Transverse colon (tissue), 4 donors: ENCODE data around the gene DHRS13.

ENCODE experiments used
- EP300 ChIP-seq: sonication (generic); formaldehyde crosslinking; IDR thresholded peaks from one replicate; pipeline ENCODE4 v1.6.1; 2017; ENCODE audit warnings: antibody characterized with exemption, low read depth
- POLR2A ChIP-seq: fragments of 450-650 bp; IDR thresholded peaks from one replicate; pipeline ENCODE4 v1.6.1; 2016; ENCODE audit warnings: antibody characterized with exemption, mild to moderate bottlenecking, moderate library complexity
- POLR2AphosphoS5 ChIP-seq, 3 donors: sonication (generic); formaldehyde crosslinking; IDR thresholded peaks; one replicate each; pipeline ENCODE4 v1.6.1; 2016; ENCODE audit warnings: antibody characterized with exemption in 3 of 3
- TF ChIP-seq, protein P1 (sequence below), 5 experiments: fragments of 200-600 bp in 3 of 5; fragments of 450-650 bp in 2 of 5; sonication (generic) in 3 of 5; IDR thresholded peaks; 1 replicate in 2 of 5; 2 replicates in 3 of 5; pipeline ENCODE4 v1.5.1; 2016 to 2017; ENCODE audit warnings: antibody characterized with exemption in 5 of 5, inconsistent platforms in 3 of 5, mild to moderate bottlenecking in 2 of 5, moderate library complexity in 1 of 5

DNA sequence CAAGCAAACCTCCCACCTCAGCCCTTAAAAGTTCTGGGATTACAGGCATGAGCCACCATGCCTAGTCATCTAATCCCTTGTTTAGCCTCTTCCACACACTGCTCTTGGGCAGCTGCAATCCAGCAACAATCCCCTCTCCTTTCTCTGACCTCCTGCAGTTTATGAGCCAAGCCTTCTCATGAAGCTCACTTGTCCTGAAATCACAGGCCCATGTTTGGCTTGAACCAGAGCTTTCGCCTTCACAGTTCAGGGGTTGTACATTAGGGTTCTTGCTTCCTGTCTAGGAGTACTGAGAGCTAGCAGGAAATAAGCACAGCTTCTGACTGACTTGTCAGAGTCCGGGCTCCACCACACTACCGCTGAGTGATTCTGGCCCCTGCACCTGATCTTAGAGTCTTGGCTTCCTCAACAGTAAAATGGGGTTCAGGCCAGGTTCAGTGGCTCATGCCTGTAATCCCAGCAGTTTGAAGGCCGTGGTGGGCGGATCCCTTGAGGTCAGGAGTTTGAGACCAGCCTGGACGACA is 31.8 kb downstream of the DHRS13 start:
- TF ChIP-seq POLR2A (no peak), POLR2AphosphoS5 (IDR thresholded peaks at IDR 0.05) (no peak), EP300 (no peak)
- TF ChIP-seq, protein P1, sequence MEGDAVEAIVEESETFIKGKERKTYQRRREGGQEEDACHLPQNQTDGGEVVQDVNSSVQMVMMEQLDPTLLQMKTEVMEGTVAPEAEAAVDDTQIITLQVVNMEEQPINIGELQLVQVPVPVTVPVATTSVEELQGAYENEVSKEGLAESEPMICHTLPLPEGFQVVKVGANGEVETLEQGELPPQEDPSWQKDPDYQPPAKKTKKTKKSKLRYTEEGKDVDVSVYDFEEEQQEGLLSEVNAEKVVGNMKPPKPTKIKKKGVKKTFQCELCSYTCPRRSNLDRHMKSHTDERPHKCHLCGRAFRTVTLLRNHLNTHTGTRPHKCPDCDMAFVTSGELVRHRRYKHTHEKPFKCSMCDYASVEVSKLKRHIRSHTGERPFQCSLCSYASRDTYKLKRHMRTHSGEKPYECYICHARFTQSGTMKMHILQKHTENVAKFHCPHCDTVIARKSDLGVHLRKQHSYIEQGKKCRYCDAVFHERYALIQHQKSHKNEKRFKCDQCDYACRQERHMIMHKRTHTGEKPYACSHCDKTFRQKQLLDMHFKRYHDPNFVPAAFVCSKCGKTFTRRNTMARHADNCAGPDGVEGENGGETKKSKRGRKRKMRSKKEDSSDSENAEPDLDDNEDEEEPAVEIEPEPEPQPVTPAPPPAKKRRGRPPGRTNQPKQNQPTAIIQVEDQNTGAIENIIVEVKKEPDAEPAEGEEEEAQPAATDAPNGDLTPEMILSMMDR (IDR thresholded peaks at IDR 0.05) = no peak
